GM12878 (cell line): ENCODE results near the gene TBX4.

Experiments used
- EP300 ChIP-seq, 2 experiments: fragments of 150-350 bp in 1 of 2; IDR thresholded peaks; 2 replicates each; pipeline ENCODE4 v1.6.1; 2011 to 2012; ENCODE audit warnings: low read depth in 2 of 2, low read length in 2 of 2, borderline replicate concordance in 1 of 2, improper control_type of control experiment in 1 of 2, inconsistent platforms in 1 of 2; ENCODE audit not compliant: control insufficient read depth in 1 of 2
- EZH2 ChIP-seq: IDR thresholded peaks from 2 replicates; pipeline ENCODE4 v1.6.1; 2012; ENCODE audit warnings: low read depth, mild to moderate bottlenecking, control low read depth, inconsistent platforms, low read length, borderline replicate concordance; ENCODE audit not compliant: control insufficient read depth
- KDM1A ChIP-seq: fragments of 200-600 bp; sonication (generic); IDR thresholded peaks from 2 replicates; pipeline ENCODE4 v1.6.1; 2016; ENCODE audit warnings: borderline replicate concordance
- NR2C2 ChIP-seq: IDR thresholded peaks from 2 replicates; pipeline ENCODE4 v1.6.1; 2011; ENCODE audit warnings: borderline replicate concordance, low read depth; ENCODE audit not compliant: control insufficient read depth, insufficient read length
- POLR2A ChIP-seq: IDR thresholded peaks from 2 replicates; pipeline ENCODE4 v1.6.1; 2011; ENCODE audit warnings: low read depth, mild to moderate bottlenecking, low read length
- SUPT20H ChIP-seq: IDR thresholded peaks from 2 replicates; pipeline ENCODE4 v1.6.1; 2011; ENCODE audit warnings: low read depth, mild to moderate bottlenecking, low read length, moderate library complexity, borderline replicate concordance; ENCODE audit not compliant: control insufficient read depth
- TARDBP ChIP-seq: IDR thresholded peaks from 2 replicates; pipeline ENCODE4 v1.6.1; 2016; ENCODE audit warnings: borderline replicate concordance
- TF ChIP-seq, protein P1 (sequence below), 3 experiments: IDR thresholded peaks in 2 of 3; conservative IDR thresholded peaks in 1 of 3; 2 replicates each; pipeline ENCODE4 v1.5.1; 2011; ENCODE audit warnings: low read depth in 3 of 3, low read length in 3 of 3, mild to moderate bottlenecking in 3 of 3, control low read depth in 2 of 3, moderate library complexity in 2 of 3, inconsistent platforms in 1 of 3, mixed read lengths in 1 of 3; ENCODE audit not compliant: control insufficient read depth in 2 of 3, insufficient read depth in 1 of 3; ENCODE audit errors: extremely low read depth in 1 of 3

- TF ChIP-seq EZH2 (no peak), KDM1A (no peak), POLR2A (no peak), SUPT20H (no peak), TARDBP (no peak), NR2C2 (no peak), EP300 (IDR thresholded peaks at IDR 0.05; ENCODE audit: borderline replicate concordance in 1 of 2, control insufficient read depth in 1 of 2, low read depth in 2 of 2, low read length in 2 of 2) (no peak)
- TF ChIP-seq, protein P1, sequence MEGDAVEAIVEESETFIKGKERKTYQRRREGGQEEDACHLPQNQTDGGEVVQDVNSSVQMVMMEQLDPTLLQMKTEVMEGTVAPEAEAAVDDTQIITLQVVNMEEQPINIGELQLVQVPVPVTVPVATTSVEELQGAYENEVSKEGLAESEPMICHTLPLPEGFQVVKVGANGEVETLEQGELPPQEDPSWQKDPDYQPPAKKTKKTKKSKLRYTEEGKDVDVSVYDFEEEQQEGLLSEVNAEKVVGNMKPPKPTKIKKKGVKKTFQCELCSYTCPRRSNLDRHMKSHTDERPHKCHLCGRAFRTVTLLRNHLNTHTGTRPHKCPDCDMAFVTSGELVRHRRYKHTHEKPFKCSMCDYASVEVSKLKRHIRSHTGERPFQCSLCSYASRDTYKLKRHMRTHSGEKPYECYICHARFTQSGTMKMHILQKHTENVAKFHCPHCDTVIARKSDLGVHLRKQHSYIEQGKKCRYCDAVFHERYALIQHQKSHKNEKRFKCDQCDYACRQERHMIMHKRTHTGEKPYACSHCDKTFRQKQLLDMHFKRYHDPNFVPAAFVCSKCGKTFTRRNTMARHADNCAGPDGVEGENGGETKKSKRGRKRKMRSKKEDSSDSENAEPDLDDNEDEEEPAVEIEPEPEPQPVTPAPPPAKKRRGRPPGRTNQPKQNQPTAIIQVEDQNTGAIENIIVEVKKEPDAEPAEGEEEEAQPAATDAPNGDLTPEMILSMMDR (IDR thresholded peaks at IDR 0.05 in 2 of 3, conservative IDR thresholded peaks at IDR 0.05 in 1 of 3; ENCODE audit: control insufficient read depth in 2 of 3, extremely low read depth in 1 of 3, insufficient read depth in 1 of 3, low read depth in 3 of 3, low read length in 3 of 3) = no peak
Observed at GRCh38 chr17:61474934-61475333, 22.7 kb downstream of the TBX4 start.
